Left cardiac atrium (tissue), 4 donors: Measurements from ENCODE around the gene CCDC172. TPM values are rescaled to one million over a fixed set of nuclear protein-coding genes. Genes with fewer than 3 reads are reported as not detected.
"Not testable (repeated sequence)": the region's sequence is repeated elsewhere in the genome, so short reads cannot be mapped to it uniquely, and the experiment has no call there.

Experiments used
- ATAC-seq, 2 donors: fragments of 200-7000 bp; cut with Tn5 transposase; one replicate each; pipeline ENCODE4 v1.9.1; 2020; ENCODE audit warnings: mild to moderate bottlenecking in 2 of 2, moderate library complexity in 2 of 2
- DNase-seq: peaks from one replicate; pipeline ENCODE4 v3.0.0-alpha.2; 2020
- intact Hi-C, 2 donors: fragments of 100-400 bp; cut with DNase I; formaldehyde crosslinking; loops; one replicate each; pipeline versions ENCODE4 v1.14.1 to v1.15.1; 2022 to 2023
- total RNA-seq, 2 donors: library from RNA; stranded (reverse); fragmentation: NEBNext Ultra II Directional; extraction: Animal tissue kit (Norgen Biotek cat#: 25700); gene quantifications; one replicate each; pipeline ENCODE4 v1.2.1, GENCODE V29; 2021
- donor health status: DM: no; HTN: yes; CAD: no.
- donor health status: DM: no; HTN: yes; CAD: no; lungs with severe emphysema.
- donor health status: DM: yes; HTN: yes; CAD: no.
- donor health status: Dilated cardiomyopathy.

CCDC172 gene
- total RNA-seq, 2 donors from 2014 or later: not detected

GRCh38 chr10:116324951-116325635 is 845 bp downstream of the CCDC172 start:
- intact Hi-C loops: no loop called here
- ATAC-seq (no peak), DNase-seq (no peak)

- ATAC-seq: no peak
- intact Hi-C loops: no loop called here
- no peak for DNase-seq
Measured at GRCh38 chr10:116325987-116326386, 1.7 kb downstream of the CCDC172 start.

- ATAC-seq: no peak
- DNase-seq: no peak
- intact Hi-C loops: no loop called here
Measured at GRCh38 chr10:116329153-116329552, 4.9 kb downstream of the CCDC172 start.

GRCh38 chr10:116331815-116332214 is 7.6 kb downstream of the CCDC172 start:
- DNase-seq: no peak
- intact Hi-C loops: no loop called here
- ATAC-seq: no peak

DNA sequence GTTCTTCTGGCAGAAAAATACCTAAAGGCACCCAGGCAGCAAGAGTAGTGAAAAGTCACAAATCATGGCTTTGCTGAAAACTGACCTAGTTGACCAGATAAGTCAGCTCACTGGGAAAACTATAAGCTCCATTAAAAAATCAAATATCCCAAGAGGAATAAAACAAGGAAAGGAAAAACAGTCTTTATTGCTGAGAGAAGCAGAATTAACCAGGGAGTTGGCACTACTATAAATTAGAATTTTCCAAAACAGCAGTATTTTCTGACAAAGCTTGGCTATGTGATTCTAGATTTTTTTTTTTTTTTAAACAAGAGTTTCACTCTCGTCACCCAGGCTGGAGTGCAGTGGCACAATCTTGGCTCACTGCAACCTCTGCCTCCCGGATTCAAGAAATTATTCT is 12.6 kb downstream of the CCDC172 start:
- intact Hi-C loops: no loop called here
- DNase-seq: no peak
- no peak for ATAC-seq

DNA sequence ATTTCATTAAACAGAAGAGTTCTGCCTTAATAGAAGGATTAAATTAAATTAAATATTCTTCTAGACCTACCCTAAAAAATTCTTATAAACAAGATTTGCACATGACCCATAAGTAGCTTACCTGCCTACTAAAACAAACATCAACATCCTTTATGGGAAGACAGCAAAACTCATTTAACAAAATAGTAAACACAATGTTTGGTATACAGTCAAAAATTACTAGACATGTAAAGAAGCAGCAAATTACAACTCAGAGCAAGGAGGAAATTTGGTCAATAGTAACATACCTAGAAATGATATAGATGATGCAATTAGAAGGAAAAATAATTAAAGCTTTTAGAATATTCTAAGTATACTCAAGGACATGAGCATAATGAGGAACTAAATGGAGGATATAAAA is 27.9 kb downstream of the CCDC172 start:
- no peak for DNase-seq
- no peak for ATAC-seq
- intact Hi-C loops: no loop called here

GRCh38 chr10:116353817-116354216 is 29.6 kb downstream of the CCDC172 start:
- no peak for DNase-seq
- ATAC-seq: no peak
- intact Hi-C loops: no loop called here

GRCh38 chr10:116355341-116355740 is 31.1 kb downstream of the CCDC172 start:
- intact Hi-C loops: no loop called here
- ATAC-seq: no peak
- DNase-seq: no peak

DNA sequence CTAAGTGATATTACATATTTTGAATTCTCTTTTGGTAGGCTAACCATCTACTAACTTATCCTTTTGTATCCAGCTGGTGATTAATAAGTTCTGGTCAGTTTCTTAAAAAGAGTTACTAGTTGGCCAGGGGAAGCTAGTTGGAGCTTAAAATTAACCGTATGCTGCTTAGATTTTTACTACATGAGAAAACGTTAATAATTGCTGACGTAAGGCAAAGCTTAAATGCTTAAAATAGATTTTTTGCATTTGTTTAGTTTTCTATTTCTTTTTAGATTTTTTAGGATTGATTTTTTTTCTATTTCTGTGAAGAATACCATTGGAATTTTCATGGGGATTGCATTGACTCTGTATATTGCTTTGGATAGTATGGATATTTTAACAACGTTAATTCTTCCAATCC is 32.6 kb downstream of the CCDC172 start:
- ATAC-seq (no peak), DNase-seq (no peak)
- intact Hi-C loops: no loop called here

- intact Hi-C loops: no loop called here
- DNase-seq: no peak
- ATAC-seq: no peak
Measured at GRCh38 chr10:116364868-116365267, 40.6 kb downstream of the CCDC172 start.

GRCh38 chr10:116371737-116372136 is 47.5 kb downstream of the CCDC172 start:
- DNase-seq (no peak), ATAC-seq (no peak)
- intact Hi-C loops: no loop called here

DNA sequence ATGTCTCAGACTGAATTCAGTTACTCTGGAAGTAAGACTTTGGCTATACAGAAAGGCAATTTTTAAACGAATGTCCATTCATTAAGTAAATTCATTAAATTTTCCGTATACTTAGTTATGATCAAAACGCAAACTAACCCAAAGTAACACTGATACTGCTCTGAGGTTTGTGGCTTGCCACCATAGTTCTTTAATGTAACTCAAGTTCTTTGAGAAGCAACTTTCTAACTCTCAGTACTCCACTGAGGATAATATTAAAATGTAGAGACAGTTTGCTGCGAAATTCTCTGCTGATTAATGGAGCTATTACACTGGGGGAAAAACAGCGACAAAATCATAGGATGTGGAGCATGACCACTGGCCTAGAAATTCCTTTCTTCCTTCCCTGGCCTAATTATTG is 58.0 kb downstream of the CCDC172 start:
- ATAC-seq: no peak
- DNase-seq: no peak
- intact Hi-C loops: loop anchor here in 1 of 2 donors (10.0 kb wide), 1 partner anchor 1237 kb away; no protein-coding TSS in a partner anchor

DNA sequence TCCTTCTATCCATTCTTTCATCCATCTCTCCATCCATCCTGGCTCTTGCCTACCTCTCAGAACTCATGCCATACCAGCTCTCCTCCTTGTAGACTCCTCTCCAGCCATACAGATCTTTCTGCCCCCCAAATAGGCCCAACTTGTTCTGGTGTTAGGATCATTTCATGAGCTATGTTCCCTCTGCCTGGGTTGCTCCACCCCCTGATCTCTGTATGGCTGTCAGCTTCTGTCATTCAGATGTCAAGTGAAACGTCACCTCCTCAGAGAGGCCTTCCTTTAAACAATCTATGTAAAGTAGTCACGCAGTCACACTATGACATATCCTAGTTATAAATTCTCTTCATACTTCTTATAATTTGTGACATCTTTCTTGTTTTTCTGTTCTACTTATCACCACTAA is 61.1 kb downstream of the CCDC172 start:
- intact Hi-C loops: loop anchor here in 1 of 2 donors (5.0 to 10.0 kb wide), 3 partner anchors 678 to 1241 kb away; no protein-coding TSS in a partner anchor
- DNase-seq (no peak), ATAC-seq (no peak)

GRCh38 chr10:116385994-116386809 is 62.0 kb downstream of the CCDC172 start:
- DNase-seq: no peak
- no peak for ATAC-seq
- intact Hi-C loops: loop anchor here in 1 of 2 donors (5.0 to 10.0 kb wide), 3 partner anchors 679 to 1241 kb away; no protein-coding TSS in a partner anchor

DNA sequence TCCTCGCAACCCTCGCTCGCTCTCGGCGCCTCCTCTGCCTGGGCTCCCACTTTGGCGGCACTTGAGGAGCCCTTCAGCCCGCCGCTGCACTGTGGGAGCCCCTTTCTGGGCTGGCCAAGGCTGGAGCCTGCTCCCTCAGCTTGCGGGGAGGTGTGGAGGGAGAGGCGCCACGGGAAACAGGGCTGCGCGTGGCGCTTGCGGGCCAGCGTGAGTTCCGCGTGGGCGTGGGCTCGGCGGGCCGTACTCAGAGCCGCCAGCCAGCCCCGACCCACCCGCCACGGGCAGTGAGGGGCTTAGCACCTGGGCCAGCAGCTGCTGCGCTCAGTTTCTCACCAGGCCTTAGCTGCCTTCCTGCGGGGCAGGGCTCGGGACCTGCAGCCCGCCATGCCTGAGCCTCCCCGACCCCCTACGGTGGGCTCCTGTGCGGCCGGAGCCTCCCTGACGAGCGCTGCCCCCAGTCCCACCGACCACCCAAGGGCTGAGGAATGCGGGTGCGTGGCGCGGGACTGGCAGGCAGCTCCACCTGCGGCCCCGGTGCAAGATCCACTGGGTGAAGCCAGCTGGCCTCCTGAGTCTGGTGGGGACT is 69.1 kb downstream of the CCDC172 start:
- DNase-seq, ATAC-seq, intact Hi-C loops: not testable (repeated sequence)

DNA sequence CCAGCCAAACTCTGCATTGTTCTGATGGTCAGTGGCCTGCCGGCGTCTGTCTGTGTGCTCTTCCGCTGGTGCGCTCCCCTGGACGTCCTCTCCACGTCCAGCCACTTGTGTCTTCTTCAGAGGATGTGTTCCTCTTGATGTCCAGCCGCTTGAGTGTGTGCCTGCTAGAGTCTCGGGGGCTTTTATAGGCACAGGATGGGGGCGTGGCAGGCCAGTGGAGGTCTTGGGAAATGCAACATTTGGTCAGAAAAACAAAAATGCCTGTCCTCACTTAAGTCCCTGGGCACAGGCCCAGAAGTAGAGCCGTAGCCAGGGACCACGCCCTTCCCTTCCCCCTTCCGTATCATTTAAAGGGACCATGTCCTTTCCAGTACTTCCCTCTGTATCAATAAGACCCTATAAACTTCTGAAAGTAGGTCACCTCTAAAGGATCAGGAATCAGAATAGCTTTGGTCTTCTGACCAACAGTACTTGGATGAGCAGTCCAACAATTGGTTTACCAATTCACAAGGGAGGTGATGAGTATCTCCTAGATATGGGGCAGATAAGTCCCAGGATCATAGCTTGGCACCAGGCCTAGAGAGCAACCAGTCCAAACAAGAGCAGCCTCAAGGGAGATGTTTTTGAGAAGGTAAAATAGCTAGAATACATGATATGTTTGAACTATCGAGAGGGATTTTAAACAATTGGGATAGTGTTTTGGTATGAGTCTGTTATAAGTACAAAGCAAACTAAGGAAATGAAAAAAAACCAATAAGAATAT is 71.2 kb downstream of the CCDC172 start:
- ATAC-seq (no peak), DNase-seq (no peak)
- intact Hi-C loops: no loop called here

- intact Hi-C loops: no loop called here
- ATAC-seq (no peak), DNase-seq (no peak)
Measured at GRCh38 chr10:116398224-116398623, 74.0 kb downstream of the CCDC172 start.

- intact Hi-C loops: no loop called here
- ATAC-seq: no peak
- no peak for DNase-seq
Measured at GRCh38 chr10:116402858-116403257, 78.6 kb downstream of the CCDC172 start.

DNA sequence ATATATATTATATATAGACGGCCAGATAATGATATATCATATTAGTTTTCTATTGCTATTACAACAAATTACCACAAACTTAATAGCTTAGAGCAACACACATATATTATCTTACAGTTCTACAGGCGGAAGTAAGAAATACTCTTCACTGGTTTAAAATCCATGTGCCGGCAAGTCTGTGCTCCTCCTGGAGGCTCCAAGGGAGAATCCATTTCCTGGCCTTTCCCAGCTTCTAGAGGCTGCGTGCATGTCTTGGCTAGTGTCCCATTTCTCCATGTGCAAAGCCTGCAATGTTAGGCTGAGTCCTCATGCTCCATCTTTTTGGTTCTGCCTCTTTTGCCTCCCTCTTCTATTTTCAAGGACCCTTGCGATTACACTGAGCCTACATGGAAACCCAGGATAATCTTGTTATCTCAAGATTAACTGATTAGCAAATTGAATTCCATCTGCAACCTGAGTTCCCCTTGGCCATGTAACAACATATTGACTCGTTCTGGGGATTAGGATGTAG is 79.5 kb downstream of the CCDC172 start:
- ATAC-seq (no peak), DNase-seq (no peak)
- intact Hi-C loops: no loop called here
